LNCAP (cell line): ENCODE data around the gene ASH1L.

Source experiments
- TF ChIP-seq, protein P1 (sequence below): fragments of 450-650 bp; IDR thresholded peaks from 2 replicates; pipeline ENCODE4 v1.5.1; 2017; ENCODE audit warnings: mild to moderate bottlenecking

ASH1L gene

GRCh38 chr1:155562581-155563376, at the start of gene ASH1L:
Gene ASH1L, minus strand, starts transcription at chr1:155562803. Its CDS starts 41,284 bp downstream, at chr1:155521519.
- TF ChIP-seq, protein P1, sequence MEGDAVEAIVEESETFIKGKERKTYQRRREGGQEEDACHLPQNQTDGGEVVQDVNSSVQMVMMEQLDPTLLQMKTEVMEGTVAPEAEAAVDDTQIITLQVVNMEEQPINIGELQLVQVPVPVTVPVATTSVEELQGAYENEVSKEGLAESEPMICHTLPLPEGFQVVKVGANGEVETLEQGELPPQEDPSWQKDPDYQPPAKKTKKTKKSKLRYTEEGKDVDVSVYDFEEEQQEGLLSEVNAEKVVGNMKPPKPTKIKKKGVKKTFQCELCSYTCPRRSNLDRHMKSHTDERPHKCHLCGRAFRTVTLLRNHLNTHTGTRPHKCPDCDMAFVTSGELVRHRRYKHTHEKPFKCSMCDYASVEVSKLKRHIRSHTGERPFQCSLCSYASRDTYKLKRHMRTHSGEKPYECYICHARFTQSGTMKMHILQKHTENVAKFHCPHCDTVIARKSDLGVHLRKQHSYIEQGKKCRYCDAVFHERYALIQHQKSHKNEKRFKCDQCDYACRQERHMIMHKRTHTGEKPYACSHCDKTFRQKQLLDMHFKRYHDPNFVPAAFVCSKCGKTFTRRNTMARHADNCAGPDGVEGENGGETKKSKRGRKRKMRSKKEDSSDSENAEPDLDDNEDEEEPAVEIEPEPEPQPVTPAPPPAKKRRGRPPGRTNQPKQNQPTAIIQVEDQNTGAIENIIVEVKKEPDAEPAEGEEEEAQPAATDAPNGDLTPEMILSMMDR: no peak

DNA sequence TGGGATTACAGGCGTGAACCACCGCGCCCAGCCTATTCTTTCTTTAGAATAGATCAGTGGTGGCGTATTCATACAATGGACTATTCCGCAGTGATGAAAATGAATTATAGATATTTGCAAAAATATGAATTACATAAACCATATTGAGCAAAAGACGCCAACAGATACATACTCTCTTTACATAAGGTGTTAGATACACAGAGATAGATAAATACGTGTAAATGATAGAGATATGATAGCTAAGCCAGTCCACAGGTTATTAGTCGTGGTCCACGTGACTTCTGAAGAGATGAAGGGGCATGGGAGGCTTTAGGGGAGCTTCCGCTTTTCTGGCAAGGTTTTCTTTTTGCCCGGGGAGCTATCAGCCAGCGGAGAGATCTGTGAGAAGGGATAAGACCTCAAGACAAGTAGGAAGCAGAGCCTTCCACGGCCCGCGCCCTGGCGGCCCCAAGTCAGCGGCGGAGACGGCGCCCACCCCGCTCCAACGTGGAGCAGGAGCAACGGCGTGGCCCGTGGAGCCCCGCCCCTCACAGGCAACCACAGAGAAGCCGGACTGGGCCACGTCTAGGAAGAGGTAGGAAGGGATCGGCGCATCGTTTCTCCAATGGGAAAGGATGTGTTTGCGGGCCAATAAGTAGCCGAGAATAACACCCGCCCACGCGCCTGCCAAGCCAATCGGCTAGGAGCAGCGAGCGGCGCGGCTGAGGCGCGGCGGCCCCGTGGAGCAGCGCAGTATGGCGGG, 47.1 kb upstream of the ASH1L start, which contains the start of gene MSTO1:
Gene MSTO1, plus strand, starts transcription at position 704 of the 742 bp plus-strand sequence. Its CDS starts 31 bp downstream, at position 735.
- TF ChIP-seq, protein P1: no peak

DNA sequence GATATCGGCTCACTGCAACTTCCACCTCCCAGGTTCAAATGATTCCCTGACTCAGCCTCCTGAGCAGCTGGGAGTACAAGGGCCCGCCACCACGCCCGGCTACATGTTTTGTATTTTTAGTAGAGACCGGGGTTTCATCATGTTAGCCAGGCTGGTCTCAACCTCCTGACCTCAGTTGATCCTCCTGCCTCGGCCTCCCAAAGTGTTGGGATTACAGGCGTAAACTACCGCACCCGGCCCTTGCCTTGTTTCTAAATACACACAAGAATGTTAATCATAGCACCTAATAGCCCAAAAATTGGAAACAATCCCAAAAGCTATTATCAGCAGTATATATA, 46.3 kb upstream of the ASH1L start:
- TF ChIP-seq, protein P1: no peak

DNA sequence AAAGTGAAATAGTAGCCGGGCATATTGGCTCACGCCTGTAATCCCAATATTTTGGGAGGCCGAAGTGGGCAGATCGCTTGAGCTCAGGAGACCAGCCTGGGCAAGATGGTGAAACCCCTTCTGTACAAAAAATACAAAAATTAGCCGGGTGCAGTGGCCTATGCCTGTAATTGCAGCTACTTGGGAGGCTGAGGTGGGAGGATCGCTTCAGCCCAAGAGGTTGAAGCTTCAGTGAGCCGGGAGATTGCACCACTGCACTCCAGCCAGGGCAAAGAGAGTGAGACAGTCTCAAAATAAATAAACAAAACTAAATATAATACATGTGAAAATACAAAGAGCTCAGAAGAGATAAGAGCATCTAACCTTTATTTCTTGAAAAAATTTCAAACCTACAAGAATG, 45.1 kb upstream of the ASH1L start:
- TF ChIP-seq, protein P1: no peak

- TF ChIP-seq, protein P1: no peak
These were observed 36.3 kb upstream of the ASH1L start for GRCh38 chr1:155598842-155599331.

- TF ChIP-seq, protein P1: no peak
These were observed 34.3 kb upstream of the ASH1L start for GRCh38 chr1:155596864-155597263.

DNA sequence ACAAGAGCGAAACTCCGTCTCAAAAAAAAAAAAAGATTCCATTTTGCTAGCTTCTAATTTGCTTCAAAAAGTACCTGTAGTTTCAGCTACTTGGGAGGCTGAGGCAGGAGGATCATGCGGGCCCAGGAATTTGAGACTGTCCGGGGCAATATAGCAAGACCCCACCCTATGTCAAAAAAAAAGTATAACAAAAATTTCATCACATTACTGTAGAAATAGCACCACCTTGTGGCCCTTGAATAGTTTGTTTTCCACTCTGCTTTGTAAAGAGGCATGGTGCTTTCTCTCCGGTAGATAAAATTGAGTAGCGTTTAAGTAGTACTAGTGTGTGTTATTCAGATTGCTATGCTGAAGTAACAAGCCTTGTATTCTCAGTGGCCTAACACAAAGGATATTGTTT, 29.2 kb upstream of the ASH1L start:
- TF ChIP-seq, protein P1: peak; percentile 38; the same call in 1 of the 2 replicates
